Measurements from ENCODE around the gene PRDX1.

Gene PRDX1

DNA sequence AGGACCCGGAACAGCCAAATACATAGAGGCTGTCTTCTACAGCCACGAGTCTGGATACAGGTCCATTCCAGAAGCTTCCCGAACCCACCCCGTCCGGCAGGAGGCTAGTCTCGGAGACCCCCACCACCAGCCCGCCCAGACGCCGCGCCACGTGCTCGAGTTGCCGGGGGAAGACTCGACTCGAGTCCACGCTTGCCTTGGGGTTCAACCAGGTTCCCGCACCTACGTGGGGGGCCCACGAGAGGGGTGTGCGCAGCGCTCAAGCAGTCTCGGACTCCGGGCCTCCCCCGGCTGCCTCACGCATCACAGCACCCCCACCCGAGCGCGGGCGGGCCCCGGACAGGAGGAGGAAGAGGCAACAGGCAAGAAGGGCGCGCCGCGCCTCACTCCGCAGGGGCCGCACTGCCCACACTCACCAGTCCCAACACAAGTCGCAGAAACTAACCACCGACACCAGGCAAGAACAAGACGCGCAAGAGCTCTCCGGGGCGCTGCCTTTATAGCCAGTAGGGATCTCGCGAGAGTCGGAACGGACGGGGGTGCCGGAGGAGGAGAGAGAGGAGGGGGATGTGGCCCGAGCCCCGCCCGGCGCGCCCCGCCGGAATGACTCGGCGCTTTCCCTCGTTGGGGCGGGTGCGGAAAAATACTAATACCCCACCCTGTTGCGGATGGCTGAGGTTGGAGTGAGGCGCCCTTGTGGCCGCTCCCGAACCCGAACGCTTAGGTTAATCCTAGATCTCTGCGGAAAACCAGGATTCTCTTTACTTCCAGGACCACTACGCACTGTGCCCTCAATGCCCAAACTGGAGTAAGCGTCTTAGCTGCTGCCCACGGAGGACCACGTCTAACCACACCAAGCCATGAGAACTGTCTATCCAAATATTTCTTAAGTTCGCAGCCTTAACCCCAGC lies at the start of gene PRDX1:
Gene PRDX1, minus strand, starts transcription at position 472 of the 911 bp plus-strand sequence. CDS start 2,841 bp downstream, outside the sequence.
- DNase-seq (ENCODE audit: low spot score), result peak; percentile 96

DNA sequence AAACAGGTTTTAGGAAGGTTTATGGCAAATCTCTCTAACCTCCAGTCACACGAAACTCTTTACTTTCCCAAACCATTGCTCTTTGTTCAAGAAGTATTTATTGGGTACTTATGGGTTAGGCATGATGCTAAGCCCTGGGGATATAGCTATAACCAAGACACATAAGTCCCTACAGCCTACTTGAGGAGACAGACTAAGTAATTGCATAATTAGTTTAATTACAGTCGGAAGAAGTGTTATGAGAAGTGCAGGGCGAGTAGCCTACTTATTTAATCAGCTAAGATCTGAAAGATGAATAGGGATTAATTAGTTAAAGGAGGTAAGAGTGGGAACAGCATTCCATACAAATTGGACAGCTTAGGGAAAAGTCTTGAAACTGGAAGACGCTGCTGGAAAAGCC lies 48.9 kb upstream of the PRDX1 start:
- DNase-seq (ENCODE audit: low spot score), result peak; percentile 62

DNA sequence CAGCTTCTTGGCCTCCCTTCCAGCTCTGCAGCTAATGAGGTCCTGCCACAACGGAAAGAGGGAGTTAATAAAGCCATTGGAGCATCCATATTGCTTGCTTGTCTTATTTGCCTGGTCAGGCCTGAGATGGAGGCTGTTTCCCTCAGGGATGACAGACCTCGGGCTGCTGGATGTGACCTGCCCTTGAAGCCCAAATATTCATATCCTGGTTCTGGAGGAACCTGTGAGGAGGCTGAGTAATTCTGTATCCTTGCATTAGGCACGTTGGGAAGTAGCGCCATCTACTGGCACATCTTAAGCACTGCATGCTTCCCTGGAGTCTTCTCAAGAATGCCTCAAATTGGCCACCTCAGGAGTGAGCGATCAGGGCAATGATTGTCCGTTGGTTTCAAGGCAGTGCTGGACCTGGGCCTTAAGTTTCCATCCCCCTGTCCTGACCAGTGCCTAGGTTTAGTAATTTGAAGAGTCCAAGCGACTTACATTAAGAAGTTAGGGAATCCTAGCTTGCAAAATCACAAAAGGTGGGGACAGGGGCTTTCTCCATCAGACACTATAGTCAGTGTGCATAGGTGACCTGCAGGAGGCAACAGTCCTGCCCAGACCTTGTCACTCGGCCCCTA lies 48.4 kb upstream of the PRDX1 start:
- peak; percentile 69 for DNase-seq (ENCODE audit: low spot score)

DNA sequence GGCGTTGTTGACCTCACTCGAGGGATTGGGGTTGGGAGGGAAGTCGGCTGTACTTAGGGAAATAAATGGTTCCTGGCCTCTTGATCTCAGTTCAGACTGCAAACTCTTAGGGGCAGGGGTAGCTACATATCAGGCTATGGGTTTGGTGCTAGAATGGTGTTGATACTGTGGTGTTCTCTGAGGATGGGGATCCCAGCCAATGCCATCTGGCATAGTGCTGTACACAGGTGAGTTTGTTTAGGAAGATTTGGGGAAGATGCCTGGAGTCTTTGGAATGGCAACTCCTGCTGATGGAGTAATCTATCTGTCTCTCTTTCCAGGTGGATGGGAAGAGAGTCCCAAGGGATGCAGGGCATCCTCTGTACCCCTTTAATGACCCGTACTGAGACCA lies 47.9 kb upstream of the PRDX1 start:
- DNase-seq (ENCODE audit: low spot score), result no peak

DNA sequence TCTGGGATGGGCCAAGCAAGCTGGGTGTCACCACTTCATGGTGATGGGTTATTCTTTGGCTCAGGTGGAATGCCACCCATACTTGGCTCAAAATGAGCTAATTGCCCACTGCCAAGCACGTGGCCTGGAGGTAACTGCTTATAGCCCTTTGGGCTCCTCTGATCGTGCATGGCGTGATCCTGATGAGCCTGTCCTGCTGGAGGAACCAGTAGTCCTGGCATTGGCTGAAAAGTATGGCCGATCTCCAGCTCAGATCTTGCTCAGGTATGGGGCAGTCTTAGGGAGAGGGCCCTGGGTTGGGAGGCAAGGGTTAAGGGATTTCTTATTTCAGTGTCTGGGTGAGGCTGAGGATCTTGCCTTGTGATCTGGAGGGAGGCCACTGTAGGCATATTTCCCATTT lies 46.7 kb upstream of the PRDX1 start:
- no peak for DNase-seq (ENCODE audit: low spot score)

DNA sequence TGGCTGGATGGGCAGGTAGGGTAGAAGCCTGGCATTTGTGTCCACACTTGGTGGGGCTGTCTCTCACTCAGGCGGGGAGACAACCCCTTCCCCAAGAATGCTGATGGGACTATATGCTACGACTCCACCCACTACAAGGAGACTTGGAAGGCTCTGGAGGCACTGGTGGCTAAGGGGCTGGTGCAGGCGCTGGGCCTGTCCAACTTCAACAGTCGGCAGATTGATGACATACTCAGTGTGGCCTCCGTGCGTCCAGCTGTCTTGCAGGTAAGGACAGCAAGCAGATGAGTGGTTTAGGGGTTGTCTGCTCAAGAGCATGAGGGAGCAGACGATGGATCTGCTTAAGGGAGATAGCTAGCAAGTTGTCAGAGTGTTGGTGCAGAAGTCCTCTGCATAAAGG lies 46.2 kb upstream of the PRDX1 start:
- no peak for DNase-seq (ENCODE audit: low spot score)

DNA sequence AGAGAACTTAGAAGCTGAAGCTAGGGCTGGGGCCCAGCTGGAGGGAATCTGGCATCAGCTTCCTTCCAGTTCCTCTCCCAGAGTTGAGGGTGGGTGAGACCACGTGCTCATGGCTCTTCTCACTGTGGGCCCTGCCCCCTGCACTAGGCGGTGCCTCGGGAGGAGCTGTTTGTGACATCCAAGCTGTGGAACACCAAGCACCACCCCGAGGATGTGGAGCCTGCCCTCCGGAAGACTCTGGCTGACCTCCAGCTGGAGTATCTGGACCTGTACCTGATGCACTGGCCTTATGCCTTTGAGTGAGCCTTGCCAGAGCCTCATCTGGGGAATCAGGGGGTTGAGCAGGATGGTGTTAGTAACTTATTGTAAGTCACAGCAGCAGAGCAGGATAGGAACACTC lies 45.0 kb upstream of the PRDX1 start:
- DNase-seq (ENCODE audit: low spot score), result no peak

DNA sequence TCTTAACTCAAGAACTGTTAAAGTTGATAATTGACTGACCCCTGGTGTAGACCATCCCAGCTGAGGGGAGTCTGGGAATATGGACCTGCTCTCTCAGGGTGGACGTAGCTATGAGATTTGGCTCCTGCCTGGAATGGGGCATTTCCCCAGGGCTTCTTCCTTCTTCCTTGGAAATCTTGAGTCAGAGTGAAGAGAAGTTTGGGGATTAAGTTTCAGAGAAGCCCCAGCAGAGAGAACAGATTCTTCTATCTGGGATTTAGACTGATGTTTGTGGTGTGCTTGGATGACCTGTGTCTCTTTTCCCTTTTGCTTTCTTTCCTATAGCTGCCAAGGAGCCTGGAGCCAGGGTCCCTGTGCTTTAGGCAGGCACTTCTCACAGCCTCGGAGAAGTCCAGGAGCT lies 42.2 kb upstream of the PRDX1 start:
- DNase-seq (ENCODE audit: low spot score), result no peak

DNA sequence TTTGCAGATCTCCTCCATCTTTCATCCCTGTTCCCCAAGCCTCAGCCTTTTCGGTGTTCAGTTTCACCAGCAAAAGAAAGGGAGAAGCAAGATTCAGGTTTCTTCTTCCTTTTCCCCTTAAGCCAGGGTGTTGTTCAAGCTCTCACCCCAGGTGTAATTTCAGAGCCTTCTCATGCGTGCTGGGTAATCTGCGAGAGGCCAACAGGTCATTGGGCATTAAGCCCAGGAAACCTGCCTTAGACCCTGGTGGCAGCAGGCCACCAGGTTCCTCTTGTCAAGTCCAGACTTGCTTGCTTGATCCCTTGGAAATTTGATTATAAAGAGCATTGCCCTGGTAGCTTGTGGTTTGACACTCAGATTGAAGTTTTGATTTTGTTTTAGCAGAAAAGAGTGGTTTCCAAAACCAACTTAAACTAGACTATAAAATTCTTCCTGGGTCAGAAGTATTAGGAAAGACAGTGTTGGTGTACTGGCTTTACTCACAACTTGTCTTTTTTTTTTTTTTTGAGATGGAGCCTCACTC lies 35.8 kb upstream of the PRDX1 start:
- no peak for DNase-seq (ENCODE audit: low spot score)

DNA sequence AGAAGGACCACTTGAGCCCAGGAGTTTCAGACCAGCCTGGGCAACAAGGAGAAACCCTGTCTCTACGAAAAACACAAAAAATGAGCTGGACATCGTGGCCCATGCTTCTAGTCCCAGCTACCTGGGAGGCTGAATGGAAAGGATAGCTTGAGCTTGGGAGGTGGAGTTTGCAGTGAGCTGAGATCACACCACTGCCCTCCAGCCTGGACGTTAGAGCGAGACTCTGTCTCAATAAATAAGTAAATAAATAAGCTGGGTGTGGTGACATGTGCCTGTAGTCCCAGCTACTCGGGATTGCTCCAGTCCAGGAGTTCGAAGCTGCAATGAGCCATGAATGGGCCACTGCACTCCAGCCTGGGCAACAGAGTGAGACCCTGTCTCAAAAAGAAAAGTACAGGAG lies 32.5 kb upstream of the PRDX1 start:
- DNase-seq (ENCODE audit: low spot score), result no peak

DNA sequence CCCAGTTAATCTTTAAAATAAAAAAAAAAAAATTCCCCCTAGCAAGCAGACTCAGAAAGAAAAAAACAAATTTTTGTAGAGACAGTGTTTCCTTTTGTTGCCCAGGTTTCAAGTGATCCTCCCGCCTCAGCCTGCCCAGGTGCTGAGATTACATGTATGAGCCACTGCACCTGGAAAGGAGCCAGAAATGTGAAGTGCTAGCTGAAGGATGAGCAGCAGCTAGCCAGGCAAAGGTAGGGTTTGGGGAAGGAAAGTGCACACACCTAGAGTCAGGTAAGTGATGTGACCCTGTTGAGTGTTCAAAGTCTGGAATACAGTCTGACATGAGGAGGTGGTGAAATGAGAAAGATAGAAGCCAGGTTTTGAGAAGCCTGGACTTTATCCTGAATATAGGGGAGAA lies 30.6 kb upstream of the PRDX1 start:
- DNase-seq (ENCODE audit: low spot score), result no peak

DNA sequence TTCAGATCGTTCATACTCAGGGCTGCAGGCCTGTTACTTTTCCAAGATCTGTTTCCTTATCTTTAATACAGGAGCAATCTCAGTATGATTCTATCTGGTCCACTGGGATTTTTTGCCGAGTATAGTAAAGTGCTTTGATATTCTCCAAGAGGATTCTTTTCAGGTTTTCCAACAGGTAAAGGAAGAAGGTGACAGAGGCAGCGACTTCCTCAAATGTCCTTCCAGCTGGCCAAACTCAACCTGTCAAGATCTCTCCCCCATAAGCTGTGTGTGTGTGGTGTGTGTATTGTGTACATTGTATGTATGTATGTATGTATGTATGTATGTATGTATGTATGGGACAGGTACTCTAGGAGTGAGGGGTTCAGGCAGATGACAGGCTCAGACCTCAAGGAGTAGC lies 30.0 kb upstream of the PRDX1 start:
- no peak for DNase-seq (ENCODE audit: low spot score)

DNA sequence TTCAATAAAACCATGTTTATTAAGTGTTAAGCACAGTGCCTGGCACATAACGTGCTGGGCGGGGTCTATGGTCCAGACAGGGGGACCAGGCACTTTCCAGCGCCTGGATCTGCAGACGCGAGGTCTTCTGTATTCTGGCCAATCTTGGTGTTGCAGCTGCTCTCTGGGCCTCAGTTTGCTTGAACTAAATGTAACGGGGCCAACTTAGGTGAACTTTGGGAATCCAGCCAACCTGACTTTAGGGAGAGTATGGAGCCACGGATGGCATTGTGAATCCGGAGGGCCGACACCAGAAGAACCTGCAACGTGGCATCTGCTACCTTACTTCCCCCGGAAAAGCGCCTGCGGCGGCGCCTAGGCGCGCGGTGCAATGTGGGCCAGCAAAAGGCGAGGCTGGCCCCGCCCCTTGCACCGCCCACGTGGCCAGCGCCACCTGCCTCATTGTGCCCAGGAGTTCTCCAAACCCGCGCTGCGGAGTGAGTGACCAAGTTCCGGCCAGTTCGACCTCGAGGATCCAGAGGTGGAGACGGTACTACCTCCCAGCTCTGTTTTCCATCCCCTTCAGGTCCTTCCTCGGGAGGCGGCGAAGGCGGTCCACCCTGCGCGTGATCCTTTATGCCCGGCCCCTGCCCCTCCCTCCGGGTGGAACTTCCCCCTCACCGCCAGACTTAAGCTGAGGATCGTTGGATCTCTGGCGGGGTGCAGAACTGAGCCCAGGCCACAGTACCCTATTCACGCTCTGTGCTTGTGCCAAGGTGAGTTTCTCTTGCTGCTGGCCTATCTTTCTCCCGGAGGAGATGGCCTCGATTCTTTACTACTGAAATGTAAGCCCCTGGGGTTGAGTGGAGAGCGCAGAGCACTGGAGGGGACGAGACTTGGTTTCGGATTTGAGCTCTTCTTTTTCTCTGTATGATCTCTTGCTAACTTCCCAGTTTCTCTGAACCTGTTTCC lies 29.0 kb upstream of the PRDX1 start, which contains the start of gene AKR1A1:
Gene AKR1A1, plus strand, starts transcription at position 426 of the 951 bp plus-strand sequence. CDS start 10,969 bp downstream, outside the sequence.
- DNase-seq (ENCODE audit: low spot score), result peak; percentile 92

DNA sequence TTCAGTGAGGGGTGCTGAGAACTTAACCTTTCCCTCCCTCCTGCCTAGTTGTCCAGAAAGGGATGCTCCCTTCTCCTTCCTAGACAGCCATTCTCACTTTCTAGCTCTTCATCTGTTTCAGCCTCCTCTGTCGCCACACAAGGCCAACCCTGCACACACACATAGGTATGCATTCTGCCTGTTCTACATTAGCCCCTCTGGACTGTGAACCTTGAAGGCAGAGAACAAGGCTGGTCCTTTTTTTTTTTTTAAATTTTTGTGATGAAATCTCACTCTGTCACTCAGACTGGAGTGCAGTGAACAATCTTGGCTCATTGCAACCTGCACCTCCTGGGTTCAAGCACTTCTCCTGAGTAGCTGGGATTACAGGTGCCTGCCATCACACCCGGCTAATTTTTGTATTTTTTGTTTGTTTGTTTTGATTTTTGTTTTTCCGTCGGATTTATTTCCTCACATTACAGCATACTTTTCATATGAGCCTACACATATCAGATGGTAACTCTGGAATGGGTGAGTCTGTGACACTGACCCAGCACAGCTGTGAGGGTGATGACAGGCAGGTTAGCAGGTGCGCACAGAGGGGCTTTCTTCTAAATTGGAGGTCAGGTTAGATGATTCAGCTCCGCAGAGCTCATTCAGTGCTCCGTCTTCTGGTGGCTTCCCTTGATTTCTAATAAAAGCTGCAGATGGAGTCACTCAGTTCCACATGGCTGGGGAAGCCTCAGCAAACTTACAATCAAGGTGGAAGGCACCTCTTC lies 24.0 kb upstream of the PRDX1 start:
- DNase-seq (ENCODE audit: low spot score), result no peak

DNA sequence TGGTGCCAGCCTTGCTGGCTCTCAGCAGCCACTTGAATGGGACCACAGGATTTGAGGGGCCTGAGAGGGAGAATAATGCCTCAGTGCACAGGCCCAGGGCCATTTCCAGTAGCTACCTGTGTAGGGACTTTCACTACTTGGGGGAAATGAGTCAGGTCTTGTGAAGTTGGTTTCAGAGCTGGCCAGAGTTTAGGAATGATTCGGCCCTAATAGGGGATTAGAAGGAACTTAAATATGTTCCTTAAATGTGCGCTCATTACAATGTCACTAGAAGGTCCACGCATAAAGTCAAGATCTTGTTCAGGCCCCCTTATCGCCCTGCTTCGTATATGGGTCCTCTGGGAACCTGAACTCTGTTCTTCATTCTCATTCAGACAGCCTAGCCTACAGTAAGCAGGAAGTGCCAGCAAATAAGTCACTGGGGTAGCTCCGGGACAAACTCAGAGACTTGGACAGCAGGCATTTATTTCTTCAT lies 23.4 kb upstream of the PRDX1 start:
- DNase-seq (ENCODE audit: low spot score), result no peak

DNA sequence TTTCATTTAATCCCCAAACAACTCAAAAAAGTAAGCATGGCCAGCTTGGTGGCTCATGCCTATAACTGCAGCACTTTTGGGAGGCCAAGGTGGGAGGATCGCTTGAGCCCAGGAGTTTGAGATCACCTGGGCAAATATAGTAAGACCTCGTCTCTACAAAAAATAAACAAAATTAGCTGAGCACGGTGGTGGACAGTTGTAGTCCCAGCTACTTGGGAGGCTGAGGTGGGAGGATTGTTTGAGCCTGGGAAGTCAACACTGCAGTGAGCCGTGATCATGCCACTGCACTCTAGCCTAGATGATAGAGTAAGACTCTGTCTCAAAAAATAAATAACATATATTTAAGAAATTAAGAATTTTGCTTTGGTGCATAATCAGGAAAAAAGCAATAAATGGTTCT lies 22.8 kb upstream of the PRDX1 start:
- no peak for DNase-seq (ENCODE audit: low spot score)

DNA sequence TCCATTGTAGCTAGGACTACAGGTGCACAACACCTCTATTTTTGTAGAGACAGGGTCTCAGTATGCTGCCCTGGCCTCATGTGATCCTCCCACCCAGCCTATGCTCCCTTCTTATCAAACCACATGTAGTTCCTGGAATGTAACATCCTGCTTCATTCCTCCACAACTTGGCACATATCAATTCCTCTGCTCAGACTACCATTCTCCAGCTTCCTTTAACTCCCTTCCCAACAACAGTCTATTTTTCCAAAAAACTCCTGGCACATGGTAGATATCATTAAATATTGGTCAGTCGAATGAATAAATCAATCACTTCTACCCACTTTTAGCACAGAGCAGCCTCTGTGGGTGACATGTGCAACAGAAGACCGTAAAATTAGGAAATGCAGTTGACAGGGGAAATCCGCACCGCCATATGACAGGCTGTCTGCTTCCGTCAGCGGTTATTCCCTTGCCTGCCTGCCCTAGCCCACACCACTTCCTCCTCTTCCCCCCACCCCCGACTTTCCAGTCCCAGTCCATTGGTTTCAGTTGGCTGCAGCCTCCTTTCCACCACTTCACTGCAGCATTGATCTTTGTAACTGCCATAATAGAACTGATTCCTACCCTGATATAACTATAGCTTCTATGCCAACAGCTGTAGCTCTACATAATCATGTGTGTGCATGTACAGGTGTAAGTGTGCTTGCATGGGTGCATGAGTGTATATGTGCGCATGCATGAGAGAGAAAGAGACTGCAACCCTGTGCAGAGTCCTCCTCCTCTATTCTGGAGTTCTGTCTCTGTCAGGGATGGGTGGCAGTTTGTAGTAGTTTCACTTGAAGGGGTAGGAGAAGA lies 22.1 kb upstream of the PRDX1 start:
- DNase-seq (ENCODE audit: low spot score), result no peak

DNA sequence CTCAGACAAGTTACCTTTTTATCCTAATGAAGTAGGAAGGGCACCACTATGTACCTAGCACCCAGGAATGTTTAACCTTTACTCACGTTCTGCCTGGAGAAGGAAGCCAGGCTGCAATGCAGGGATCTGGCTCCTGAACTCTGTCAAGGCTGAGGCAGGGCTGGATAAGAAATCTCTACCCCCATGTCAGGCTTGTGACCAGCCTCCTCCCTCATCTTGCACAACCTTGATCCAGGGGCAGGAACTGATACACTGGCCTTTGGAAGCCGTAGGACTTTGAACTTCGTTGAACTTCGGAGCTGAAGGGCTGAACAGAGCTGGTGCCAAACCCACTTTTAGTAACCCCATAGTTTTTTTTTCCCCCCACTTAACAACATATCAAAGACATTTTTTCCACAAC lies 20.9 kb upstream of the PRDX1 start:
- DNase-seq (ENCODE audit: low spot score), result no peak

DNA sequence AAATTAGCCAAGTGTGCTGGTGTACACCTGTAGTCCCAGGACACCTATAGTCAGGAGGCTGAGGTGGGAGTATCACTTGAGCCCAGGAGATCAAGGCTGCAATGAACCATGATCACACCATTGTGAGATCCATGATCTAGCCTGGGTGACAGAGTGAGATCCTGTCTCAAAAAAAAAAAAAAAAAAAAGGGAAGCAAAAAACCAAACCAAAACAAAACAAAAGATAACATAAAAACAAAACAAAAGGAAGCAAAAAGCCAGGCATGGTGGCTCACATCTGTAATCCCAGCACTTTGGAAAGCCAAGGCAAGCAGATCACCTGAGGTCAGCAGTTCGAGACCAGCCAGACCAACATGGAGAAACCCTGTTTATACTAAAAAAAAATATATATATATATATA lies 19.5 kb upstream of the PRDX1 start:
- DNase-seq (ENCODE audit: low spot score), result no peak

DNA sequence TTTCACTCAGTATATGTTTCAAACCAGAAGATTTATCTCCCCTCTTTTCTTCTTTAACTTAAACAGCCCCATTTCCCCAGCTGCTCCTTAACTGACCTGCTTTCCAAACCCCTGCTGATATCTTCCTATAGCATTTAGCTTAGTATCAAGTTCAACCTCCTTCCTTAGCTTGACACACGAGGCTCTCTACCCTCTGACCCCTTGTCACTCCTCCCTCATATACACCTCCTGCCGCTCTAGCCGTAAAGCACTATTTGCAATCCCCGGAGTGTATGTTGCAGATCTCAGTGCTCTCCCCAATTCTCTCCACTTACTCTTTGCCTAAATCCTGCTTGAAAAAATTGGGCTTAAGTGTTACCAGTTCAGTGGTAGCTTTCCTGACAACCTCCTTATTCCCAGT lies 15.2 kb upstream of the PRDX1 start:
- no peak for DNase-seq (ENCODE audit: low spot score)

Data from D341Med (cell line).